Measurements from ENCODE around the gene GPR12.

GPR12 gene

DNA sequence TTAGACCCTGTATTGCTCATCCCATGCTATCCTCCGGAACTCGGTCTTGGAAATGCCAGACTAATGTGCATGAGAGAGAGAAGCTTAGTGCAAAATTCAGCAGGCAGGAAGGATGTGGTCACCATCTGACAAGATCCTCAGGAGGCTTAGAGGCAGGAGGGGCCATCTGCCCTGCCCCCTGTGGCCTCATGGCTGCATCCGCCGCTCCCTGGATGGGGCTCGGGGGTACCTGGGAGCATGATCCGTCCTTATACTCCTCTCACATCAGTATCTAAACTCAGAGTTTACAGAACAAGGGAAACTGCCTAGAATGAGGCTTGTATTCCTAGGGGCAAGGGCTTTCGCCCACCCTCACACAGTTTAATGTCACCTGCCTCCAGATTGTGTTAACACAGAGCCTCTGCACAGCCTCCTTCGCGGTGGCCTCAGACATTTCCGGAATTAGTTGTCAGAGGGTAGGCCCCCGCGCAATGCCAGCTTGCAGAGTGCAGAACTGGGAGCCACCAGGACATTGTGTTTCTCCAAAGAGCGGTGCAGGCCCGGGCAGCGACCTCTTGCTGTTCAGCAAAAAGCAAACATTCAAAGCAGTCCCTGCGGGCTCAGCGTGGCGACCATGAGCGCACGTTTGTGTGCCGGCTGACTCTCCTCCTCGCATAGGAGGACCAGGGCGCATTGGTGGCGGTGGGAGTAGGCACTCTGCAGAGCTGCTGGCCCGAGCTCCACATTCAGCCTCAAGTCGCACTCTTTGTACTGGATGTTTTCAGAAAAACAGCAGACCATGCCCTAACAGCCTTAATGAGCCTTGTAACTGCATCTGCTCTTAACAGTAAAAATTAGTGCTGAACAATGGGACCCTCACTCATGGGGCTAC is 39.1 kb downstream of the GPR12 start:
- TF ChIP-seq, protein P1, sequence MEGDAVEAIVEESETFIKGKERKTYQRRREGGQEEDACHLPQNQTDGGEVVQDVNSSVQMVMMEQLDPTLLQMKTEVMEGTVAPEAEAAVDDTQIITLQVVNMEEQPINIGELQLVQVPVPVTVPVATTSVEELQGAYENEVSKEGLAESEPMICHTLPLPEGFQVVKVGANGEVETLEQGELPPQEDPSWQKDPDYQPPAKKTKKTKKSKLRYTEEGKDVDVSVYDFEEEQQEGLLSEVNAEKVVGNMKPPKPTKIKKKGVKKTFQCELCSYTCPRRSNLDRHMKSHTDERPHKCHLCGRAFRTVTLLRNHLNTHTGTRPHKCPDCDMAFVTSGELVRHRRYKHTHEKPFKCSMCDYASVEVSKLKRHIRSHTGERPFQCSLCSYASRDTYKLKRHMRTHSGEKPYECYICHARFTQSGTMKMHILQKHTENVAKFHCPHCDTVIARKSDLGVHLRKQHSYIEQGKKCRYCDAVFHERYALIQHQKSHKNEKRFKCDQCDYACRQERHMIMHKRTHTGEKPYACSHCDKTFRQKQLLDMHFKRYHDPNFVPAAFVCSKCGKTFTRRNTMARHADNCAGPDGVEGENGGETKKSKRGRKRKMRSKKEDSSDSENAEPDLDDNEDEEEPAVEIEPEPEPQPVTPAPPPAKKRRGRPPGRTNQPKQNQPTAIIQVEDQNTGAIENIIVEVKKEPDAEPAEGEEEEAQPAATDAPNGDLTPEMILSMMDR (IDR thresholded peaks at IDR 0.05): no peak

DNA sequence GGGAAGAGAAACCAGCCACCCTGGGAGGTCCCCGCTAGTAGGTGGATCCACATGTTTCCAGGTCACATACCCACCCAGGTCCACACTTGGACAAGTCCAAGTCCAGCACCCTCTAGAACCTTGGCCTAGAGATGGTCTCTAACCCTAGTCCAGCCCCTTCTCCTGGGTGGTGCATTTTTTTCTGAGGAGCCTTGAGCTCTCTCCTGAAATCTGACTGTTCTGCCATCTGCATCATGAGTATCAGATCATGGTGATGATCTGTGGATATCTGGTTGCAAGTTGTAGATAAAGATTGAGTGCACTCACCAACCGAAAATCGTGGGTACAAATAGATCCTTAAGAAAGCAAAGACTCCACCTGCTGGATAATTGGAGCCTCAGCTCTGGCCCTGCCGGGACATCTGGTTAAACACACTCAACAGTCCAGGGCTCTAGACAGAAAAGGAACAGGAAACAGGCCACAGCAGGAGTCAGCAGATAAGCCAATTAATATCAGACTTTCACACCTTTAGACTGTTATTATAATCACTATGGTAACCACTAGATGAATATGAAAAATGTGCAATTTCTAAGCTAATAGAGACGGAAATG is 41.1 kb downstream of the GPR12 start:
- TF ChIP-seq, protein P1 (IDR thresholded peaks at IDR 0.05): peak; percentile 27; the same call in 1 of the 2 replicates

DNA sequence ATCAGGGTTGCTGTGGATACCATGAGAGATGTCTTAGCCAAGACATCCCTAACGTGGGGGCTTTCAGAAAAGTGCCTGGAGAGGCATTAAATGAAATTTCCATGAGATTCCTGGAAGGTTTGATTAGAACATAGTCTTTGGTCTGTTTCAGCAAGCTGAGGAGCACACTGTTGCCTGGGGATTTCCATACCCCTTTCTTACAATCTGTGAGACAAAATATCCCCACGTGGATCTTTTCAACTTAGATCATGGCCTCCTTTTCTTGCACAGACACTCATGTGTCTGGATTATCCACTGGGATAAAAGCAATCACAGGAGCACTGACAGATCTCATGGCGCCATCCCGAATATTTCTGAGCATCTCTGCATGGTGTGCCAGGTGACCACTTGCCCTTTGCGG is 41.7 kb downstream of the GPR12 start:
- TF ChIP-seq, protein P1 (IDR thresholded peaks at IDR 0.05): no peak

DNA sequence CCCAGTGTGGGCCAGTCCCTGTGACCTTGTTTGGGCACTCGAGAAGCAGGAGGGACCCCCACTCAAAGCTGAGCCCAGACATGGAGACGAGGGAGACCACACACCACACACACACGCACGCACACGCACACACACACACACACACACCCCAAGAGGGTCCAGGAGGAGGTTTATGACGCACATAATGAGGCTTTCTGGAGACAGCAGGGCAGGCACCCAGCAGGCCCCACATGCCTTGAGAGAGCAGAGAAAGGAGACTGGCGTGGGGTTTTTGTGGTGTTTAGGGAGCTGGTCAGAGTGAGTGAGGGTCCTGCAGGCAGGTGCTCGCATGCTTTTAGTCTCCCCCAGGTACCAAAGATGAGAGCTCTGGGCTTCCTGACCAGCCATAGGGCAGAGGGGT is 42.4 kb downstream of the GPR12 start:
- TF ChIP-seq, protein P1 (IDR thresholded peaks at IDR 0.05): no peak

DNA sequence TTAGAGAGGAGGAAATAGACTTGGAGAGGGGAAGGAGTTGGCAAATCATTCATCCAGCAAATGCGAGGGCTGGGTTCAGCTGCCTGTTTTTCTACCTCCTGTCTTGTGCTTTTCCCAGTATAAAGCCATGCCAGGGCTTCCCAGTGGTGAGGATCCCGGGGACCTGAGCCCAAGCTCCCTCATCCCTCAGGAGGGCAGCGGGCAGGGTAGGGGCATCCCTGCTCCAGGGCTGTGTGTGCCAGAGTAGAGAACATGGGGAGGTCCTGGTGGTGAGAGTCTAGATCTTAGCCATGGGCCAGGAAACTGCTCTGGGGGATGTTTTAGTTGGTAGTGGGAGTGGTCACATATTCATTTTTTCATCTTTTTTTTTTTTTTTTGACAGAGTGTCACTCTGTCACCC is 43.6 kb downstream of the GPR12 start:
- TF ChIP-seq, protein P1 (IDR thresholded peaks at IDR 0.05): no peak

DNA sequence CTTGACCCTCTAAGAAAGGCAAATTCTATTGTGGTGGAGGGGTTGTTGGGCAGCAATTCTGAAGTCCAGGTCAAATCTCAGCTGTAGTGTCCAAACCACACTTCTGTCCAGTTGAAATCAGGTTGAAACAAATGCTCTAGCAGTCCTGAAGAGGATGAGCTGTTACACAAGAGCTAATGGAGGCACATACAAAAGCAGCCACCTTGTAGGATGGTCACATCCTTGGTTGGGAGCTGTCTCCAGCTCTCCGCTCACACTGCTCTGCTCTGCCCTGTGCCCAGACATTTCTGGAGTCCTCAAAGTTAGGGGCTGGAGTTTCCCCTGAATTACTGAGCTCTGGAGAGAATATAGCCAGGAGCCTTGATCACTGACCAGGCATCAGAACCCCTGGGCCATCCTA is 47.2 kb downstream of the GPR12 start:
- TF ChIP-seq, protein P1 (IDR thresholded peaks at IDR 0.05): no peak

DNA sequence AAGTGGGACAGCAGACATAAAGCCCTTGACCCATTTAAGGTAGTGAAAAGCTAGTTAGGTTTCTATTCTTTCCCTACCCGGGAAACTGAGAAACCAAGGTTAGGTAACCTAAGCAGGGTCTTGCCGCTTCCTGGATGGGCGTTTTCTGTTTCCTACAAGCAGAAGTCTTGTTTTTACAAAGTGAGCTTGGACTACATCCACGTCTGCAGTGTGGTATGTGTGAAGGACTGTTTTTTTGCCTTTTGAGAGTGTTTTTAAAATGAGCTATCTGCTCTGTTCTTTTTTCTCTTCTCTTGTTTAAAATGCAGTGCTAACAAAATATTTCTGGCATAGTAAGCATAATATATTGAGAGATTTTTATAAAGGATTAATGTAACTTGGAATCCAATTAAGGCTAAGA is 49.4 kb downstream of the GPR12 start:
- TF ChIP-seq, protein P1 (IDR thresholded peaks at IDR 0.05): no peak

Measured in LNCAP (cell line).